Smooth muscle cell (in vitro differentiated cells): ENCODE data around the gene DDX20. TPM values are rescaled to one million over a fixed set of nuclear protein-coding genes. Genes with fewer than 3 reads are reported as not detected.

Source experiments
- DNase-seq: peaks from one replicate; lab custom pipeline; 2025; ENCODE audit not compliant: unreplicated experiment; lab: John Stamatoyannopoulos, UW
- H2AFZ ChIP-seq: fragments of 200-600 bp; sonication (generic); 2 replicates; pipeline ENCODE4 v1.6.0; 2016; ENCODE audit warnings: antibody characterized with exemption, low read depth, mild to moderate bottlenecking
- H3F3A ChIP-seq: fragments of 200-600 bp; sonication (generic); 2 replicates; pipeline ENCODE4 v1.6.0; 2017; ENCODE audit warnings: antibody characterized with exemption, low read depth
- H3K27ac ChIP-seq: fragments of 200-600 bp; sonication (generic); 2 replicates; pipeline ENCODE4 v1.5.1; 2016; ENCODE audit warnings: low read depth, mild to moderate bottlenecking
- H3K27me3 ChIP-seq: fragments of 200-600 bp; sonication (generic); 2 replicates; pipeline ENCODE4 v1.6.1; 2016; ENCODE audit warnings: low read depth, mild to moderate bottlenecking
- H3K36me3 ChIP-seq: fragments of 200-600 bp; sonication (generic); 2 replicates; pipeline ENCODE4 v1.5.1; 2016; ENCODE audit warnings: low read depth
- H3K4me1 ChIP-seq: fragments of 200-600 bp; sonication (generic); 2 replicates; pipeline ENCODE4 v1.5.1; 2016; ENCODE audit warnings: low read depth
- H3K4me2 ChIP-seq: fragments of 200-600 bp; sonication (generic); 2 replicates; pipeline ENCODE4 v1.6.0; 2016; ENCODE audit warnings: mild to moderate bottlenecking
- H3K4me3 ChIP-seq: fragments of 200-600 bp; sonication (generic); 2 replicates; pipeline ENCODE4 v1.5.1; 2016; ENCODE audit warnings: mild to moderate bottlenecking
- H3K79me2 ChIP-seq: fragments of 200-600 bp; sonication (generic); 2 replicates; pipeline ENCODE4 v1.6.0; 2016; ENCODE audit warnings: low read depth, mild to moderate bottlenecking
- H3K9ac ChIP-seq: fragments of 200-600 bp; sonication (generic); 2 replicates; pipeline ENCODE4 v1.6.0; 2016; ENCODE audit warnings: low read depth
- H3K9me3 ChIP-seq: fragments of 200-600 bp; sonication (generic); replicated peaks from 2 replicates; pipeline ENCODE4 v1.5.1; 2016; ENCODE audit warnings: low read depth
- H4K20me1 ChIP-seq: fragments of 200-600 bp; sonication (generic); 2 replicates; pipeline ENCODE4 v1.6.0; 2016; ENCODE audit warnings: low read depth
- WGBS: methylation state at CpG from one replicate; pipeline ENCODE4 v1.1.7; 2016; ENCODE audit warnings: low lambda C conversion rate; 5-methylcytosine and 5-hydroxymethylcytosine counted together
- polyA plus RNA-seq: library from polyadenylated mRNA; unstranded; fragments of >200 nt; fragmentation: Nextera tagmentation; extraction: Ambion mirVana; gene quantifications from 2 replicates; pipeline ENCODE4 v1.2.1, GENCODE V29; 2016
- total RNA-seq: library from RNA; depleted of rRNA; stranded (reverse); fragments of >200 nt; gene quantifications from 2 replicates; pipeline ENCODE4 v1.2.3, GENCODE V29; 2014
- TF ChIP-seq, protein P1 (sequence below): fragments of 200-600 bp; sonication (generic); IDR thresholded peaks from 2 replicates; pipeline ENCODE4 v1.5.1; 2017; ENCODE audit warnings: borderline replicate concordance, mild to moderate bottlenecking, antibody characterized with exemption; ENCODE audit not compliant: insufficient read depth, poor library complexity, severe bottlenecking

Gene DDX20
- total and polyA plus RNA-seq, 2 experiments from 2014 or later, result 8.8 to 20.0 TPM

DNA sequence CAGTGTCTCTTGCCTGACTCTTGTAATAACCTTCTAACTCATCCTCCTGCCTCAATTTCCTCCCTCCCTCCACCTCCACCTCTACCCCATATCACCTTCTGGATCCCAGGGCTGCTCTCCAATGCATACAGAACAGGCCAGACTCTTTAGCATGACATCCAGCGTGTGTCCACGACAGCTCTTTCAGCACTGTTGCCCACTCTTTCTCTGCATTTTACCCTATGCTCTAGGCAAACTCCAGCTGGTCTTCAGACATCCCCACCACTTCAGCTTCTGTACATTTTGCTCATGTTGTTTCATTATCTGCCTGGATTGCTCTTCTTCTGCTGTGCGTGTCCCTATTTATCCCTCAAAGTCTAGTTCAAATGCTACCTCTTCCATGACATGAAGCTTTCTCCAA, 21.3 kb upstream of the DDX20 start:
- no peak overlapping the region for H3K4me2 ChIP-seq
- peaks cover 26% of the 10 kb centered on the region for H4K20me1 ChIP-seq
- H3K27ac ChIP-seq, result no peak overlapping the region
- DNase-seq, result no peak
- no peak overlapping the region for H3K4me3 ChIP-seq
- 92% methylated on average over 3 of the region's 3 CpGs for WGBS
- H2AFZ ChIP-seq, result no peak overlapping the region
- no peaks in the 10 kb centered on the region for H3K79me2 ChIP-seq
- no peaks in the 10 kb centered on the region for H3K36me3 ChIP-seq
- H3F3A ChIP-seq, result peaks cover 9% of the 10 kb centered on the region
- TF ChIP-seq, protein P1, sequence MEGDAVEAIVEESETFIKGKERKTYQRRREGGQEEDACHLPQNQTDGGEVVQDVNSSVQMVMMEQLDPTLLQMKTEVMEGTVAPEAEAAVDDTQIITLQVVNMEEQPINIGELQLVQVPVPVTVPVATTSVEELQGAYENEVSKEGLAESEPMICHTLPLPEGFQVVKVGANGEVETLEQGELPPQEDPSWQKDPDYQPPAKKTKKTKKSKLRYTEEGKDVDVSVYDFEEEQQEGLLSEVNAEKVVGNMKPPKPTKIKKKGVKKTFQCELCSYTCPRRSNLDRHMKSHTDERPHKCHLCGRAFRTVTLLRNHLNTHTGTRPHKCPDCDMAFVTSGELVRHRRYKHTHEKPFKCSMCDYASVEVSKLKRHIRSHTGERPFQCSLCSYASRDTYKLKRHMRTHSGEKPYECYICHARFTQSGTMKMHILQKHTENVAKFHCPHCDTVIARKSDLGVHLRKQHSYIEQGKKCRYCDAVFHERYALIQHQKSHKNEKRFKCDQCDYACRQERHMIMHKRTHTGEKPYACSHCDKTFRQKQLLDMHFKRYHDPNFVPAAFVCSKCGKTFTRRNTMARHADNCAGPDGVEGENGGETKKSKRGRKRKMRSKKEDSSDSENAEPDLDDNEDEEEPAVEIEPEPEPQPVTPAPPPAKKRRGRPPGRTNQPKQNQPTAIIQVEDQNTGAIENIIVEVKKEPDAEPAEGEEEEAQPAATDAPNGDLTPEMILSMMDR, result no peak
- H3K27me3 ChIP-seq, result no peaks in the 10 kb centered on the region
- H3K9me3 ChIP-seq, result no peaks in the 10 kb centered on the region
- H3K9ac ChIP-seq, result no peak overlapping the region
- H3K4me1 ChIP-seq, result peaks cover 26% of the 10 kb centered on the region

DNA sequence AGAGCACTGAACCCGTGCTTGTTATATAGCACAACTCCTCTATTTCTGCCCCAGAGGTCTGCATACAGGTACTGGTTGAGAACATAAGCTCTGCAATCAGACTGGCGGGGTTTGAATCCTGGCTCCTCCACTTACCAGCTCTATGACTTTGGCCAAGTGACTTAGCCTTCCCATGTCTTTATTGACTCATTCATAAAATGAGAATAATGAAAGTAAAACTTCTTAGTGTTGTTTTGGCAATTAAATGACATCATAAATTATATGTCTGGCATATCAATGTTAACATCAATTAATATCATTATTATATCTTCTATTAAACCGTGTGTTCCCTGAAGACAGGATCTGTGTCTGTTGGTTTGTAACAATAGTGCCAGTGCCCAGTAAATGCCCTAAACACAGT, 20.8 kb upstream of the DDX20 start:
- H3K9me3 ChIP-seq, result no peaks in the 10 kb centered on the region
- H3K4me3 ChIP-seq, result no peak overlapping the region
- H3K9ac ChIP-seq, result no peak overlapping the region
- no peak overlapping the region for H2AFZ ChIP-seq
- no peak overlapping the region for H3K27ac ChIP-seq
- H3K4me1 ChIP-seq, result peaks cover 26% of the 10 kb centered on the region
- H3K4me2 ChIP-seq, result no peak overlapping the region
- H4K20me1 ChIP-seq, result peaks cover 26% of the 10 kb centered on the region
- 96% methylated on average over 3 of the region's 3 CpGs for WGBS
- no peaks in the 10 kb centered on the region for H3K27me3 ChIP-seq
- no peaks in the 10 kb centered on the region for H3K36me3 ChIP-seq
- no peak for DNase-seq
- H3K79me2 ChIP-seq, result no peaks in the 10 kb centered on the region
- peaks cover 9% of the 10 kb centered on the region for H3F3A ChIP-seq
- TF ChIP-seq, protein P1, result no peak

DNA sequence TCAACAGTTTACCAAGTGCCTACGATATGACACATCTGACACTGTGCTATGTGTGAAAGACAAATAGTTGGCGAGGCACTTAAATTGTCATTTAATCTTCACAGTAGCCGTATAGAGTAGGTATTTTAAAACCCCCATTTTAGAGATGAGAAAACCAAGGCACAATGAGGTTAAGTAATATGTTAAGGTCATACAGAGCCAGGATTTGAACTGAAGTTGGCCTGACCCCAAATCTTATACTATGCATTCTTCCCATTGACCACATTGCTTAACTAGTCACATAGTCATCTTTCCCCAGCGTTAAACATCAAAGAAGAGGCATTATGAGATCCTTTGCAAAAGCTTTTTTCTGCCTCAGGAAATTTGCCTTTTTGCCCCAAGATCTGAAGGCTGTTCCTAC, 20.4 kb upstream of the DDX20 start:
- peaks cover 9% of the 10 kb centered on the region for H3F3A ChIP-seq
- H3K9ac ChIP-seq, result no peak overlapping the region
- peaks cover 26% of the 10 kb centered on the region for H4K20me1 ChIP-seq
- no peaks in the 10 kb centered on the region for H3K36me3 ChIP-seq
- peaks cover 26% of the 10 kb centered on the region for H3K4me1 ChIP-seq
- H3K27me3 ChIP-seq, result no peaks in the 10 kb centered on the region
- no peak overlapping the region for H3K4me3 ChIP-seq
- no peak overlapping the region for H3K4me2 ChIP-seq
- no peaks in the 10 kb centered on the region for H3K79me2 ChIP-seq
- TF ChIP-seq, protein P1, result no peak
- H2AFZ ChIP-seq, result no peak overlapping the region
- no peak overlapping the region for H3K27ac ChIP-seq
- no peak for DNase-seq
- no peaks in the 10 kb centered on the region for H3K9me3 ChIP-seq
- WGBS, result 80% methylated on average over 4 of the region's 4 CpGs

DNA sequence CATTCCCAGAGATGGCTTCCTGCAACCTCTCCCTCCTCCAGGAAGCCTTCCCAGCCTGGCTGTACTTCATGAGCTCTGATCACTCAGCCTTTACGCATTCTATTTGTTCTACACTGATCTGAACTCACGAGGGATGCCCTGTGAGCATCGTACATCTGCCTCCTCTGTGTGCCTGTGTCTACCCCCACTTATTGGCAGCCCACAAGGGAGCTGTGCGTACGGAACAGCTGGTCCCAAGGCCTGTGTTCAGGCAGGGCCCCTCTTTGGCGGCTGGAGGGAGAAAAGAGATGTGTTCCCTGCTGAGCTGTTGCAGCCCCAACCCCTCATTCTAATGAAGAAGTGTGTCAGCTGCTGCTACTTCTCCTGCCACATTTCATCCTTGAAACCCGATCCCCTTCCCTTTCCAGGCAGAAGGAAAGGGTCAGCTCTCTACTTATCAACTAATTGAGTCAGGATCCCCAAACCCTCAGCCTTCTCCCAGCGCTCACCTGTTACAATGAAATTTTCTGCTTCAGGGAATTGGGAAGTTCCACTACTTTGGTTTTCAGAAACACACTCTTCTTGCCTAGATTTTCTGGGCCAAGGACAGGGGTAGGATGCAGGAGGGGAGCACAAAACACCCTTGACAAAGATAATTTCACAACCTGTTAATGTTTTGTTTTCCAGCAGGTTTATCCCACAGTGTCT, 19.7 kb upstream of the DDX20 start:
- peaks cover 26% of the 10 kb centered on the region for H3K4me1 ChIP-seq
- peaks cover 22% of the 10 kb centered on the region for H4K20me1 ChIP-seq
- no peaks in the 10 kb centered on the region for H3K9me3 ChIP-seq
- no peak overlapping the region for H3K9ac ChIP-seq
- no peak overlapping the region for H3K27ac ChIP-seq
- TF ChIP-seq, protein P1, result no peak
- no peaks in the 10 kb centered on the region for H3K36me3 ChIP-seq
- no peak overlapping the region for H3K4me3 ChIP-seq
- 68% methylated on average over 8 of the region's 8 CpGs for WGBS
- no peak for DNase-seq
- peaks cover 1% of the 10 kb centered on the region for H3K27me3 ChIP-seq
- peaks cover 9% of the 10 kb centered on the region for H3F3A ChIP-seq
- no peak overlapping the region for H2AFZ ChIP-seq
- no peaks in the 10 kb centered on the region for H3K79me2 ChIP-seq
- H3K4me2 ChIP-seq, result no peak overlapping the region
